Islet precursor cell (in vitro differentiated cells): ENCODE measurements around the gene ASTL.
A peak's percentile ranks its signal among the peaks of the same experiment; 100 is the strongest.

Source experiments
- DNase-seq: peaks from one replicate; pipeline ENCODE4 v3.0.0-alpha.2; 2018

The ASTL gene

DNA sequence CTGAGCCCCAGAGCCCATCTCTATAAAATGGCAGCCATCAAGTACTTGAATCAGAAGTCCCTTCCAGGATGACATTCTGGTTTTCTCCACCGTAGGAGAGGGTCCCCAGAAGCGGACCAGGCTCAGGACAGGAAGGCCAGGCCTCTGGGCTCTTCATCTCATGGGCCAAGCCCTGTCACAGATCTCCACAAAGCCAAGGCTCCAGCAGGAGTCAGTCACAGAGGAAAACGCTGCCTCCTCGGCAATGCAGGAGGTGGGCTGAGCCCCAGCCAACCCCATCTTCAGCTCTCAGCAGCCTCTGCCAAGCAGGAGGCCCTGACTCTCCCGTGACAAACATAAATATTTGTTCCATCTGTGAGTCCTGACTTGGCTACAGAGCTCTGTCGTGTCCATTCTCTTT, 64.1 kb downstream of the ASTL start:
- no peak for DNase-seq

DNA sequence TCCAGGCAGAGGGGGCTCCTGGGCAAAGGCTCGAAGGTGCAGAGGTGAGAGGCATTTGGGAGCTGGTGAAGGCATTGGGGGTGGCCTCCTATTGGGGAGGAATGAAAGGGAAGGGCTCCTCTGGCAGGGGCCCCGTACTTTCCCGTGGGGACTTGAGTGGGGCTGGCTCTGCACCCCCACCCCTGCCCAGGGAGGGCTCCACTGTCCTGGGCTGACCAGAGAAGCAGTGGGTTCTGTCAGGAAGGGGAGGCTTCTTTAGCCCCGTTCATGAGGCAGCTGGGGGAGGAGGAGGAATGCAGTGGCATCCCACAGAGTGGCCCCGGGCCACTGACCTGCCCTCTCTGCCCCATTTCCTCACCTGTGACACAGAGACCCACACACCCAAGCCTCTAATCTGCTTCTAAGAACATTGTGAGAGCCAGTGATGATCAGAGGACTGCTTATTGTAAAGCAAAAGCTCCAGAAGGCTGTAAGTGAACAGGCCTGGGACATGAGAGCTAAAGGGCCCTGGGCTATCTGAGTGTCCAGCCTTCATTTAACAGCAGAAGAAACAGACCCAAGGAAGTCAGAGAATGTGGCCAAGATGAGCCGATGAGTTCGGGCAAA, 65.0 kb downstream of the ASTL start:
- DNase-seq: peak; percentile 69
